ENCODE data around the gene ADGRG6. TPM values are rescaled to one million over a fixed set of nuclear protein-coding genes. Genes with fewer than 3 reads are reported as not detected.

The ADGRG6 gene
- total and polyA plus RNA-seq, 2 donors (not counting 1 experiment from before 2014, with no cell fraction given), result 0.03 TPM; not detected in 1

GRCh38 chr6:142276256-142276655 lies 25.6 kb upstream of the ADGRG6 start:
- no peaks in the 10 kb centered on the region for H4K20me1 ChIP-seq (ENCODE audit: control insufficient read depth, insufficient read depth, low read length, poor library complexity, severe bottlenecking)
- TF ChIP-seq, protein P1, sequence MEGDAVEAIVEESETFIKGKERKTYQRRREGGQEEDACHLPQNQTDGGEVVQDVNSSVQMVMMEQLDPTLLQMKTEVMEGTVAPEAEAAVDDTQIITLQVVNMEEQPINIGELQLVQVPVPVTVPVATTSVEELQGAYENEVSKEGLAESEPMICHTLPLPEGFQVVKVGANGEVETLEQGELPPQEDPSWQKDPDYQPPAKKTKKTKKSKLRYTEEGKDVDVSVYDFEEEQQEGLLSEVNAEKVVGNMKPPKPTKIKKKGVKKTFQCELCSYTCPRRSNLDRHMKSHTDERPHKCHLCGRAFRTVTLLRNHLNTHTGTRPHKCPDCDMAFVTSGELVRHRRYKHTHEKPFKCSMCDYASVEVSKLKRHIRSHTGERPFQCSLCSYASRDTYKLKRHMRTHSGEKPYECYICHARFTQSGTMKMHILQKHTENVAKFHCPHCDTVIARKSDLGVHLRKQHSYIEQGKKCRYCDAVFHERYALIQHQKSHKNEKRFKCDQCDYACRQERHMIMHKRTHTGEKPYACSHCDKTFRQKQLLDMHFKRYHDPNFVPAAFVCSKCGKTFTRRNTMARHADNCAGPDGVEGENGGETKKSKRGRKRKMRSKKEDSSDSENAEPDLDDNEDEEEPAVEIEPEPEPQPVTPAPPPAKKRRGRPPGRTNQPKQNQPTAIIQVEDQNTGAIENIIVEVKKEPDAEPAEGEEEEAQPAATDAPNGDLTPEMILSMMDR (IDR thresholded peaks at IDR 0.05), result no peak
- no peak for TF ChIP-seq EZH2 (IDR thresholded peaks at IDR 0.05; ENCODE audit: borderline replicate concordance, insufficient read depth, low read depth, low read length, poor library complexity, severe bottlenecking)
- H3K9me3 Mint-ChIP-seq (ENCODE audit: insufficient read depth), result peaks cover 1% of the 10 kb centered on the region
- H3K27ac Mint-ChIP-seq, result no peak overlapping the region
- no peak overlapping the region for H2AFZ ChIP-seq (ENCODE audit: insufficient read depth, low read depth, low read length, poor library complexity, severe bottlenecking)
- H3K9me3 ChIP-seq (ENCODE audit: control extremely low read depth in 1 of 3, control insufficient read depth in 2 of 3, insufficient read depth in 1 of 3, low read length in 2 of 3), result peaks cover 0 to 4% (median 2%) of the 10 kb centered on the region in 3 donors
- H3K4me2 ChIP-seq (replicated peaks; ENCODE audit: low read depth, low read length, poor library complexity, severe bottlenecking), result no peak overlapping the region
- no peaks in the 10 kb centered on the region for H3K36me3 ChIP-seq (replicated peaks in 1 of 2; ENCODE audit: control extremely low read depth in 1 of 2, control insufficient read depth in 1 of 2, extremely low read depth in 1 of 2, insufficient read depth in 2 of 2, low read length in 1 of 2)
- H3K27me3 ChIP-seq (replicated peaks in 1 of 4; ENCODE audit: control extremely low read depth in 1 of 4, control insufficient read depth in 3 of 4, insufficient read depth in 4 of 4, low read length in 3 of 4), result no peaks in the 10 kb centered on the region
- no peaks in the 10 kb centered on the region for H3K4me1 Mint-ChIP-seq
- ChIA-PET CTCF (no interaction called here), POLR2A (no interaction called here)
- no CpG with 5 or more reads among the region's 1 CpG for WGBS (ENCODE audit: insufficient coverage)
- intact Hi-C loops (cut with micrococcal nuclease), result no loop called here
- DNase-seq (no peak), ATAC-seq (ENCODE audit: low read depth) (no peak)
- H3K4me1 ChIP-seq (ENCODE audit: control insufficient read depth in 2 of 2, insufficient read depth in 2 of 2, low read length in 2 of 2), result no peaks in the 10 kb centered on the region
- H3K4me3 ChIP-seq (ENCODE audit: control extremely low read depth in 1 of 5, extremely low read depth in 1 of 5, insufficient read depth in 1 of 5, low read depth in 2 of 5, low read length in 4 of 5), result no peak overlapping the region
- H3K27me3 Mint-ChIP-seq, result peaks cover 6% of the 10 kb centered on the region
- no peaks in the 10 kb centered on the region for H3K79me2 ChIP-seq (ENCODE audit: control insufficient read depth, insufficient read depth, low read length)
- H3K4me3 Mint-ChIP-seq, result no peak overlapping the region
- H3K27ac ChIP-seq (ENCODE audit: low read length in 2 of 2), result no peak overlapping the region
- H3K9ac ChIP-seq (ENCODE audit: low read length), result no peak overlapping the region

GRCh38 chr6:142279350-142280180 lies 22.2 kb upstream of the ADGRG6 start:
- no peak overlapping the region for H3K4me2 ChIP-seq (replicated peaks; ENCODE audit: low read depth, low read length, poor library complexity, severe bottlenecking)
- no peaks in the 10 kb centered on the region for H3K4me1 Mint-ChIP-seq
- intact Hi-C loops (cut with micrococcal nuclease), result no loop called here
- H3K9ac ChIP-seq (ENCODE audit: low read length), result no peak overlapping the region
- no peaks in the 10 kb centered on the region for H4K20me1 ChIP-seq (ENCODE audit: control insufficient read depth, insufficient read depth, low read length, poor library complexity, severe bottlenecking)
- ChIA-PET POLR2A (no interaction called here), CTCF (no interaction called here)
- no peaks in the 10 kb centered on the region for H3K4me1 ChIP-seq (ENCODE audit: control insufficient read depth in 2 of 2, insufficient read depth in 2 of 2, low read length in 2 of 2)
- DNase-seq, result no peak
- 100% methylated on average over 1 of the region's 5 CpGs for WGBS (ENCODE audit: insufficient coverage)
- H3K4me3 ChIP-seq (ENCODE audit: control extremely low read depth in 1 of 5, extremely low read depth in 1 of 5, insufficient read depth in 1 of 5, low read depth in 2 of 5, low read length in 4 of 5), result no peak overlapping the region
- TF ChIP-seq, protein P1 (IDR thresholded peaks at IDR 0.05), result no peak
- no peak for TF ChIP-seq EZH2 (IDR thresholded peaks at IDR 0.05; ENCODE audit: borderline replicate concordance, insufficient read depth, low read depth, low read length, poor library complexity, severe bottlenecking)
- no peak overlapping the region for H3K27ac Mint-ChIP-seq
- H3K9me3 Mint-ChIP-seq (ENCODE audit: insufficient read depth), result peaks cover 1% of the 10 kb centered on the region
- H3K27me3 ChIP-seq (replicated peaks in 1 of 4; ENCODE audit: control extremely low read depth in 1 of 4, control insufficient read depth in 3 of 4, insufficient read depth in 4 of 4, low read length in 3 of 4), result no peaks in the 10 kb centered on the region
- H3K79me2 ChIP-seq (ENCODE audit: control insufficient read depth, insufficient read depth, low read length), result no peaks in the 10 kb centered on the region
- H3K4me3 Mint-ChIP-seq, result no peak overlapping the region
- H3K9me3 ChIP-seq (ENCODE audit: control extremely low read depth in 1 of 3, control insufficient read depth in 2 of 3, insufficient read depth in 1 of 3, low read length in 2 of 3), result peaks cover 0 to 4% (median 2%) of the 10 kb centered on the region in 3 donors
- no peak for ATAC-seq (ENCODE audit: low read depth)
- H2AFZ ChIP-seq (ENCODE audit: insufficient read depth, low read depth, low read length, poor library complexity, severe bottlenecking), result no peak overlapping the region
- no peaks in the 10 kb centered on the region for H3K36me3 ChIP-seq (replicated peaks in 1 of 2; ENCODE audit: control extremely low read depth in 1 of 2, control insufficient read depth in 1 of 2, extremely low read depth in 1 of 2, insufficient read depth in 2 of 2, low read length in 1 of 2)
- no peak overlapping the region for H3K27ac ChIP-seq (ENCODE audit: low read length in 2 of 2)
- peaks cover 4% of the 10 kb centered on the region for H3K27me3 Mint-ChIP-seq

Measured in B cell (primary cell).